NCI-H82 (cell line): ENCODE measurements around the gene MAST1.
A peak's percentile ranks its signal among the peaks of the same experiment; 100 is the strongest.
"Not testable (repeated sequence)": the region's sequence is repeated elsewhere in the genome, so short reads cannot be mapped to it uniquely, and the experiment has no call there.

Experiments
- DNase-seq: peaks from one replicate; lab custom pipeline; 2025; lab: John Stamatoyannopoulos, UW

MAST1 gene

GRCh38 chr19:12800923-12801465 lies 37.3 kb upstream of the MAST1 start:
- DNase-seq, result peak; percentile 57

DNA sequence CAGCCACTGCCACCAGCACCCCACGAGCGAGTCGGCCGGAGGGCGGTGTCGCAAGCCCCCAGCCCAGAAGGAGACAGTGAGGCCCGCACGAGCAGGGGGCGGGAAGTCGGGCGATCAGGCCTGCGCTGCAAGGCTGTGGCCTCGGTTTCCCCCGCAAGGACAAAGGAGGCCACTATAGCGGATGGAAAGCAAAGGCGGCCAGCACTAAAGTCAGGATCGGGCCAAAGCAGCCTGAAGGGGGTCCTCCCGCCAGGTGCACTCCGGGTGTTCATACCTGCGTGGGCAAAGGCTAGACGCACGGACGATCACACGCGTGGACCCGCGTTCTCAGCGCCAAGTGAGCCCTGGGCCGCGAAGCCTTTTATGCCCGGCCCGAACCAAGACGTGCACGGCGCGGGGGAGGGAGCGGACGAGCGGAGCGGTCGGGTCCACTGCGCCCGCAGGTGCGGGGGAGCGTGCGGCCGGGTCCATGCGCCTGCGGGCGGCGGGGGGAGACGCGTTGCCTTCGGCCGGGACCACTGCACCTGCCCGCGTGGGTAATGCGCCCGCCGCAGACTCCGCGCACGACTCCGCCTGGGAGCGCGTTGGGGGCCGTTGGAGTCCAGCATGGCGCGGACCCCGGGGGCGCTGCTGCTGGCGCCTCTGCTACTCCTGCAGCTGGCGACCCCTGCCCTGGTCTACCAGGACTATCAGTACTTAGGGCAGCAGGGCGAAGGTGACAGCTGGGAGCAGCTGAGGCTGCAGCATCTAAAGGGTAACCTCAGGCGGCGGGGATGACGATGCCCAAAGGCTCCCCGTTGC lies 36.6 kb upstream of the MAST1 start, which contains the start of the genes PRDX2 and THSD8:
Gene PRDX2 (minus strand): TSS at position 335 of the 801 bp plus-strand sequence. CDS start 539 bp downstream, outside the sequence.
Gene THSD8 (plus strand): TSS at position 604 of the 801 bp plus-strand sequence. CDS start 3 bp downstream, at position 607.
- peak; percentile 94 for DNase-seq

DNA sequence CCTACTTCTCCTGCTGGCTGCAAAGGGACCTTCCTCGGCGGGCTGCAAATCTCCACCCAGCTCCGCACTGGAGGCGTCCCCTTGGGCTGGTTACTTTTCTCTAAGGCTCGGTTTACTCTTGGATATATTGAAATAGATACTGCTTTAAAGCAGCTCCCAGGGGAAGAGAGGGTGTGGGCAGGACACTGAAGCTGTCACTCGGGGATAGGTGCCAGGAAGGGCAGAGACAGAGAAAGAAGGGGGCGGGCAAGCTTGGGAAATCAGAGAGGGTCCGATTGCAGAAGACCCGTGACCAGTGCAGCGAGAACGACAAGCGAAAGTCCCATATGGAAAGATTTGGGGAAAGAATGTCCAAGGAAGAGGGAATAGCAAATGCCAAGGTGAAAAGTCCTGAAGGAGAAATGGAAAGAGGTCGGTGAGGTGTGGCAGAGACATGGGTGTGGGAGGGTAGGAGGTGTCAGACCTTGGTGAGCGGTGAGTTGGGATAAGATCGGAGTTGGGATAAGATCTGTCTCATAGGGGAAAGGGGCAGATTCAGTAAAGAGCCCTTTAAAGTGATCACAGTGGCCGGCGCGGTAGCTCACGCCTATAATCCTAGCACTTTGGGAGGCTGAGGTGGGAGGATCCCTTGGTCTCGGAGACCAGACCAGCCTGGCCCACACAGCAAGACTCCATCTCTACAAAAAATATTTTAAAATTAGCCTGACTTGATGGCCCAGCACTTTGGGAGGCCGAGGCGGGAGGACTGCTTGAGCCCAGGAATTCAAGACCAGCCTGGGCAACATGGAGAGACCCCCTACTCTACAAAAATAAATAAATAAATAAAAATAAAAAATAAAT lies 35.8 kb upstream of the MAST1 start:
- DNase-seq, result no peak

- no peak for DNase-seq
Measured at GRCh38 chr19:12804051-12804450, 34.3 kb upstream of the MAST1 start.

DNA sequence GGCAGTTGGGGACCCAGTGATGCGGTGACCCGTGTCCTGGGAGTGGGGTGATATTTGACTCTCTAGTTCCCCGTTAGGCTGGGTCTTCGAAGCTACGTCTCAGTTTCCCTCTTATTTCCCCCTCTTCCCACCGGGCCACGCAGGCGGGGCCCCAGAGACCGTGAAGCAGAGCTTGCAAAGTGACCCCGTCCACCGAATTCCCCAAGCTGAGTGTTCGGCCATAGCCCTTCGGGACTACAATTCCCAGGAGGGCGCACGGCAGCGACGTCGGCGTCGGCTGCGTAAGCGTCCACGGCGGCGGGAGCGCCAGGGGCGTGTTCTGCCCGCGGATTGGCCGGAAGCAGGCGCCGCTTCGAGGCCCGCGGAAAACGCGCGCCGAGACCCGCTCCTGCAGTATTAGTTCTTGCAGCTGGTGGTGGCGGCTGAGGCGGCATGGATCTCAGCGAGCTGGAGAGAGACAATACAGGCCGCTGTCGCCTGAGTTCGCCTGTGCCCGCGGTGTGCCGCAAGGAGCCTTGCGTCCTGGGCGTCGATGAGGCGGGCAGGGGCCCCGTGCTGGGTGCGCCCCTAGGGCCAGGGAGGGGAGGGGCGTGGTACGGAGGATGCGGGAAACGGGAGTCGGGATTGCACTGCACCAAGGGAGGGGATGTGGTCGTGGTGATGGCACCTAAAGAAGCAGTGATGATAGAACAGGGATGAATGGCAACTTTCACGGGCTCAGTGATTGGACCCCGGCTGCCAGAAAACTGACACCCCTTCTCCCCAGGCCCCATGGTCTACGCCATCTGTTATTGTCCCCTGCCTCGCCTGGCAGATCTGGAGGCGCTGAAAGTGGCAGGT lies 31.9 kb upstream of the MAST1 start, which contains the start of gene RNASEH2A:
Gene RNASEH2A (plus strand): TSS at position 343 of the 840 bp plus-strand sequence. CDS start 90 bp downstream, at position 433.
- DNase-seq, result peak; percentile 98

DNA sequence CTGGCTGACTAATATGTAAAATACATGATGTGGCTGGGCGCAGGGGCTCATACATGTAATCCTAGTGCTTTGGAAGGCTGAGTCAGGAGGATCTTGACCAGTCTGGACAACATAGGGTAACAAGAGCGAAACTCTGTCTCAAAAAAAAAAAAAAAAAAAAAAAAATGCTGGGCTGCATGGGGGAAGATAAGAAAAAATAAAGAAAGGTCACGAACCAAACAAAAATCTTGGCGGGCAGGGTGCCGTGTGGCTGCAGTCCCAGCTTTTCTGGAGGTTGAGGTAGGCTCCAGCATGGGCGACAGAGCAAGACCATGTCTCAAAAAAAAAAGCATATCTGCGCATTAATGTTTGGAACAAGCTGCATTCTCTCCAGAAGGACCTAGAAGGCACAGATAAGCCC lies 23.2 kb upstream of the MAST1 start:
- DNase-seq, result no peak

DNA sequence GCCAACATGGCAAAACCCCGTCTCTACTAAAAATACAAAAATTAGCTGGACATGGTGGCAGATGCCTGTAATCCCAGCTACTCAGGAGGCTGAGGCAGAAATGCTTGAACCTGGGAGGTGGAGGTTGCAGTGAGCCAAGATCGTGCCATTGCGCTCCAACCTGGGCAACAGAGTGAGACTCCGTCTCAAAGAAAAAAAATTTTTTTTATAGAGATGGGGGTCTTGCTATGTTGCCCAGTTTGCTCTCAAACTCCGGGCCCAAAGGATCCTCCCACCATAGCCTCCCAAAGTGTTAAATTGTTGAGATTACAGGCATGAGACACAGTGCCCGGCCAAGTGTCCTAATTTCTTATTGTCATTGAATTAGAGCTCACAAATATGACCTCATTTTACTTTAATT lies 21.1 kb upstream of the MAST1 start:
- not testable (repeated sequence) for DNase-seq

DNA sequence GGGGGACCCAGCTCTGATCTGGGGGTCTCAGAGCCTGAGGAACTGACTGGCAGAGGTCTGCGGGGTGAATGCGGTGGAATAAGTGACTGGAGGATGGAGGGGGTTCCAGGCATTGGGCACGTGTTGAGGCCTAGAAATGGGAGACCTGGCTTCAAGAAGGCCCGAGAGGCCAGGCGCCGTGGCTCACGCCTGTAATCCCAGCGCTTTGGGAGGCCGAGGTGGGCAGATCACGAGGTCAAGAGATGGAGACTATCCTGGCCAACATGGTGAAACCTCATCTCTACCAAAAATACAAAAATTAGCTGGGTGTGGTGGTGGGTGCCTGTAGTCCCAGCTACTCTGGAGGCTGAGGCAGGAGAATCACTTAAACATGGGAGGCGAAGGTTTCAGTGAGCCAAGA lies 20.5 kb upstream of the MAST1 start:
- not testable (repeated sequence) for DNase-seq

DNA sequence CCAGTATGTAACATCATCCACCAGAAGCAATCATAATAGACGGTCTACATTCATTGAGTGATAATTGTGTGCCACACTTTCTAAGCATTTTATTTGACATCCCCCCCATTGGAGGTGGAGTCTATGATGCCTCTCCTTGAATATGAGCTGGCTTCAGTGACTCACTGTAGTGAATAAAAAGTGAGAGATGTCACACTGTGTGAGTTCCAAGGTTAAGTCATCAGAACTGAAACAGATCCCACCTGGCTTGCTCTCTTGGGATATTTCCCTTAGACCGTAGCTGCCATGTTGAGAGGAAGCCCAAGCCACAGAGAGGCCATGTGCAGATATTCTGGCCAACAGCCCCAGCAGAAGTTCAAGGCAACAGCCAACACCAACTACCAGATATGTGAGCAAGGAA lies 16.6 kb upstream of the MAST1 start:
- DNase-seq, result no peak

GRCh38 chr19:12825254-12826131 lies 12.8 kb upstream of the MAST1 start:
- peak; percentile 92 for DNase-seq

DNA sequence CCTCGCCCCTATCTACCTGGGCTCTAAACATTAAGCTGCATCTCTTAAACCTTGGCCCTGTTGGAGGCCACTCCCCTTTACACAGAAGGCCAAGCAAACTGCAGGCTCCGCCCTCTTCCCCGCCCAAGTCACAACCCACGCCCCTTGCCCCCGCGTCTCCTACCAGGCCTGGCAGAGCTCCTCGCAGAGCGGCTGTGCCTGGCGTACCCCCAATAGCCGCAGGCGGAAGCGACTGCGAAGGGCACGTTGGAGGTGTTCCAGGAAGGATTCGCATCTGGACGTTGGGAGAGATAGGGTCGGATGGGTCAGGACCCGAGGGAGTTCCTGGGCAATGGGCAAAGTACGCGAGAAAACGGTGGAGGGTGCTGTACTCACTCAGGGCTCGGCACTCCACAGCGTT lies 9.8 kb upstream of the MAST1 start:
- peak; percentile 92 for DNase-seq

- no peak for DNase-seq
Measured at GRCh38 chr19:12833418-12833737, 4.9 kb upstream of the MAST1 start.

- DNase-seq, result peak; percentile 92
Measured at GRCh38 chr19:12833738-12834565, 4.4 kb upstream of the MAST1 start.

GRCh38 chr19:12834566-12834943 lies 3.8 kb upstream of the MAST1 start, which contains the start of gene RTBDN:
Gene RTBDN, minus strand, starts transcription at chr19:12834579. Its CDS starts 4,600 bp downstream, at chr19:12829979.
- peak; percentile 85 for DNase-seq

DNA sequence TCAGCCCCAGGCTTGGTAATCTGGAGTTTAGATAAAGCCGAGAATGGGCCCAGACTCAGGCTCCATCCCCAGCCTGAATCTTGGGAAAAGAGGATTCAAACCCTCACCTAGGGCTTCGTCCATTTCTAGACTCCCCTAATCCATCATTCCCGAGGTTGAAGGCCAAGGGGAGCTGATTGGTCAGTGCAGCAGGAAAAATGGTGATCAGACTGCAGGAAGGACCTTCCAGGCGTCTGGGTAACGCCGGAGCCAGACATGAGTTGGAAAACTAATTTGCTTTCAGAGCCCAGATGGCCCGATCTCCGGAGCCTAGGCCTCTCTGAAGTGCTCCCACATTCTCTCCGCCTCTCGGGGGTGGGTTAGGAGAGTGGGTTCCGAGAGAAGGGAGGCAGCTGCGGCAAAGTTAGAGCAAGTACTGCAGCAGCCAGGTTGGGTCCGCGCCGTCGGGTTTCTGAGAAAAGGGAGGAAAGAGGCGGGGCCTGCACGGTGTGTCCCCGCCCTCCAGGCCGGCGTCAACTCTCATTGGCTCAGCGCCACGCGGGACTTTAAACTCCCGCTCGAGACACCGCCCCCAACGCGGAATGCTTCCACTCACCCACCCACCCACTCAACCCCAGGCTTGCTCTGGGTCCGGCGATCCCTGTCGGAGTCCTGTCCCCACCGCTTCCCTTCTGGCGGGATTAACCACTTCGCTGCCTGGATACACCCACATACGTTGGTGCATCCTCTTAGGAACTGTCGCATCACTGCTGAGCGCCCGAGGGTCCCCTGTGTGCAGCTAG lies 3.1 kb upstream of the MAST1 start:
- peak; percentile 94 for DNase-seq

- no peak for DNase-seq
Measured at GRCh38 chr19:12836529-12836863, 1.8 kb upstream of the MAST1 start.

DNA sequence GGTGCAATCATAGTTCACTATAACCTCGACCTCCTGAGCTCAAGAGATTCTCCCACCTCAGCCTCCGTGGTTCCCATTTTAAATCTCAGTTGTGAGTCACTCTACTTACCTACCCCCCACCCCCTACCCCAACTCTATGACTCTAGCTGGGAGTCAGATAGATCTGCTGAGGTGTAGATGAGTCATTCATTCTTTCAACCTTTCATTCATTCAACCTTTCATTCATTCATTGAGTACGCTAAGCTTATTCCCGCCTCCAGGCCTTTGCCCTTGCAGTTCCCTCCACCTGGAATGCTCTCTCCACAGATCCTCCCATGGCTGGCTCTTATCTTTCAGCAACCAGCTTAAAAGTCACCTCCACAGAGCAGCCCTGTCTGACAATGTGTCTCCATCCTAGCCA lies 1.1 kb upstream of the MAST1 start:
- DNase-seq, result no peak

DNA sequence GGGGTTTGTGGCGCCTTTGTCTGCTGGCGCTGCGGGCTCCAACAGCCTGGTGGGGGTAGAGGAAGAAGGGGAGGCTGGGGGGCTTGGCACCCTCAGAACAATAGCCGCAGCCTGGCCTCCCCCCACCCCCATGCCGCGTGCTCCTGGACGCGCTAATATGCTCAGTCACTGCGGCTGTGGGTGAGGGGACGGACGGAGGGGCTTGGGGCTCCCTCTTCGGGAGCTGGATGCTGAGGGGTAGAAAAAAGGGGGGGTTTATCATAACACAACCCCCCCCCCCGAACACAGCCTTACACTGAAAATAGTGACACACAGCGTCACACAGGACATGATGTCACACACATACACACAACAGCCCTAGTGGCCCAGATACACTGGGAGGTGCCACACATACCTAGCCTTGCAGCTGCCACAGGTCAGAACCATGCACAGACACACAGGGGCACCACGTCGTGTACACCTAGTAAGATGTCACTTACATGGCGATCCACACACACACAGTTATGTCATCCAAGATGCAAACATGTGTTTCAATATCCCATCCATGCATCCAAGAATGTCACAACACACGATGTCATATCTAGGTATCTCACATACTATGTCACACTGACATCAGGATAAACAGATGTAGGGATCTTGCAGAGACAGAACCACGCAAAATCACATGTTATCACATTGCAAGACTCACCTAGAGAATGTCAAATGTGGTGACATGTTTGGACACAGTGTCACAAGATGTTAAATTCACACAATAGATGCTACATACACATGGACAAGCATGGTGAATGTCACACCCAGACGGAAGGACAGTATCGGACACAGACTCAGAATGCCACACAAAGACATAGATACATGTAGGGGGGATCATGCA lies 806 bp downstream of the MAST1 start:
- DNase-seq, result peak; percentile 74
